ENCODE data around the gene HPCAL1.

The HPCAL1 gene

GRCh38 chr2:10320933-10321332, 18.2 kb downstream of the HPCAL1 start:
- no peak for DNase-seq (ENCODE audit: low read depth)
- no peak overlapping the region for H3K4me3 ChIP-seq (ENCODE audit: low read length)
- no peak for TF ChIP-seq CTCF (conservative IDR thresholded peaks at IDR 0.05; ENCODE audit: low read length)

- no peak for DNase-seq (ENCODE audit: low read depth)
- no peak for TF ChIP-seq CTCF (conservative IDR thresholded peaks at IDR 0.05; ENCODE audit: low read length)
- no peak overlapping the region for H3K4me3 ChIP-seq (ENCODE audit: low read length)
Measured at GRCh38 chr2:10321622-10322021, 18.9 kb downstream of the HPCAL1 start.

- H3K4me3 ChIP-seq (ENCODE audit: low read length), result no peak overlapping the region
- DNase-seq (ENCODE audit: low read depth), result no peak
- TF ChIP-seq CTCF (conservative IDR thresholded peaks at IDR 0.05; ENCODE audit: low read length), result no peak
Measured at GRCh38 chr2:10322481-10322880, 19.8 kb downstream of the HPCAL1 start.

- DNase-seq (ENCODE audit: low read depth), result no peak
- H3K4me3 ChIP-seq (ENCODE audit: low read length), result no peak overlapping the region
- no peak for TF ChIP-seq CTCF (conservative IDR thresholded peaks at IDR 0.05; ENCODE audit: low read length)
Measured at GRCh38 chr2:10322973-10323372, 20.3 kb downstream of the HPCAL1 start.

- no peak for DNase-seq (ENCODE audit: low read depth)
- H3K4me3 ChIP-seq (ENCODE audit: low read length), result no peak overlapping the region
- TF ChIP-seq CTCF (conservative IDR thresholded peaks at IDR 0.05; ENCODE audit: low read length), result no peak
Measured at GRCh38 chr2:10323535-10323934, 20.8 kb downstream of the HPCAL1 start.

GRCh38 chr2:10324095-10324832, 21.6 kb downstream of the HPCAL1 start:
- no peak overlapping the region for H3K4me3 ChIP-seq (ENCODE audit: low read length)
- DNase-seq (ENCODE audit: low read depth), result peak; percentile 61
- no peak for TF ChIP-seq CTCF (conservative IDR thresholded peaks at IDR 0.05; ENCODE audit: low read length)

All from AG10803 (cell line).